ENCODE results near the gene VARS1. TPM values are rescaled to one million over a fixed set of nuclear protein-coding genes. Genes with fewer than 3 reads are reported as not detected.
"Not testable (repeated sequence)": the region's sequence is repeated elsewhere in the genome, so short reads cannot be mapped to it uniquely, and the experiment has no call there.

Gene VARS1
- total RNA-seq, 1 experiment from 2014 or later: 38.0 TPM

DNA sequence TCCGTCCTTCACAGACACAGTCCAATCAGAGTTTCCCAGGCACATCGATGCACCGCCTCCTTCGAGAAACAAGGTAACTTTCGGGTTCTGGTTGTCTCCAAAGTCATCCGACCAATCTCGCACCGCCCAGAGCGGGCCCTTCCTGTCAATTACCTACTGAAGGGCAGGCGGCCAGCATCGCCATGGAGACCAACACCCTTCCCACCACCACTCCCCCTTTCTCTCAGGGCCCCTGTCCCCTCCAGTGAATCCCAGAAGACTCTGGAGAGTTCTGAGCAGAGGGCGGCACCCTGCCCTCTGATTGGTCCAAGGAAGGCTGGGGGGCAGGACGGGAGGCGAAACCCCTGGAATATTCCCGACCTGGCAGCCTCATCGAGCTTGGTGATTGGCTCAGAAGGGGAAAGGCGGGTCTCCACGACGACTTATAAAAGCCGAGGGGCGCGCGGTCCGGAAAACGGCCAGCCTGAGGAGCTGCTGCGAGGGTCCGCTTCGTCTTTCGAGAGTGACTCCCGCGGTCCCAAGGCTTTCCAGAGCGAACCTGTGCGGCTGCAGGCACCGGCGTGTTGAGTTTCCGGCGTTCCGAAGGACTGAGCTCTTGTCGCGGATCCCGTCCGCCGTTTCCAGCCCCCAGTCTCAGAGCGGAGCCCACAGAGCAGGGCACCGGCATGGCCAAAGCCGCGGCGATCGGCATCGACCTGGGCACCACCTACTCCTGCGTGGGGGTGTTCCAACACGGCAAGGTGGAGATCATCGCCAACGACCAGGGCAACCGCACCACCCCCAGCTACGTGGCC, 31.9 kb upstream of the VARS1 start, which contains the start of gene HSPA1B:
HSPA1B (plus strand) TSS at position 453 of the 794 bp plus-strand sequence; CDS start at position 666, 213 bp downstream.
- no peaks in the 10 kb centered on the region for H3K27me3 ChIP-seq (ENCODE audit: low read length)
- H3K36me3 ChIP-seq (ENCODE audit: insufficient read depth, low read length): no peaks in the 10 kb centered on the region
- peak within 1 kb of the TSS; percentile 99 for H3K4me2 ChIP-seq (ENCODE audit: low read depth, low read length, poor library complexity, severe bottlenecking)
- no peaks in the 10 kb centered on the region for H3K9me2 ChIP-seq (replicated peaks; ENCODE audit: insufficient read depth, low read length)
- H3K9me3 ChIP-seq (ENCODE audit: low read length): no peaks in the 10 kb centered on the region
- H3K27ac ChIP-seq (ENCODE audit: low read length): peak within 1 kb of the TSS; percentile 70
- DNase-seq: peak; percentile 99
- H3K4me3 ChIP-seq (ENCODE audit: low read length): peak within 1 kb of the TSS; percentile 71
- peaks cover 34% of the 10 kb centered on the region for H3K4me1 ChIP-seq (ENCODE audit: low read length)
- peak within 1 kb of the TSS; percentile 90 for H3K9ac ChIP-seq (ENCODE audit: low read length)
- peak within 1 kb of the TSS; percentile 72 for H2AFZ ChIP-seq (ENCODE audit: low read length)
- no peaks in the 10 kb centered on the region for H4K20me1 ChIP-seq (ENCODE audit: insufficient read depth, low read depth, low read length)
- peaks cover 27% of the 10 kb centered on the region for H3K79me2 ChIP-seq (ENCODE audit: low read length)

DNA sequence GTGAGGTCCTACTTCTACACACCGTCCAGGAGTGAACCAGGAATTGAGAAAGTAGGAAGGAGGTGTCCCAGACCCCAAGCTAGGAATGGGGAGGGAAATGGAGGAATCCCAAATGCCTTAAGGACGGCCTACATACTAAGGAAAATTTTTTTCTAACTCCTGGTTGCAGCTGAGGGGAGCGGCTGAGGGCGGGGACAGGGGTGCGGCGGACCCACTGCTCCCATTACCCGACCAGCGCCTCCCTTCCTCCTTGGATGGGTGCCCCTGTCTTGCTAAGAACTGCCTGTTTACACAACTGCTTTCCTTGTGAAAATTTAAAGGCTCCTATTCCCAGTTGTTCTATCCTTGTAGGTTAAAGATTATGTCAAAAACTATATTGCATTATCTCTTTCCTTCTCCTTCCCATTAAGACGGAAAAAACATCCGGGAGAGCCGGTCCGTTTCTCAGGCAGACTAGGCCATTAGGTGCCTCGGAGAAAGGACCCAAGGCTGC, 31.3 kb upstream of the VARS1 start:
- Histone ChIP-seq H3K27me3 (ENCODE audit: low read length) (no peaks in the 10 kb centered on the region), H2AFZ (ENCODE audit: low read length) (peak overlapping the region; percentile 72), H3K4me2 (ENCODE audit: low read depth, low read length, poor library complexity, severe bottlenecking) (peak overlapping the region; percentile 99), H3K9me2 (replicated peaks; ENCODE audit: insufficient read depth, low read length) (no peaks in the 10 kb centered on the region), H3K36me3 (ENCODE audit: insufficient read depth, low read length) (no peaks in the 10 kb centered on the region), H3K79me2 (ENCODE audit: low read length) (peaks cover 30% of the 10 kb centered on the region), H3K9me3 (ENCODE audit: low read length) (no peaks in the 10 kb centered on the region), H3K27ac (ENCODE audit: low read length) (peak overlapping the region; percentile 70), H4K20me1 (ENCODE audit: insufficient read depth, low read depth, low read length) (no peaks in the 10 kb centered on the region), H3K4me1 (ENCODE audit: low read length) (peaks cover 34% of the 10 kb centered on the region), H3K9ac (ENCODE audit: low read length) (peak overlapping the region; percentile 79), H3K4me3 (ENCODE audit: low read length) (peak overlapping the region; percentile 71)
- DNase-seq: no peak

DNA sequence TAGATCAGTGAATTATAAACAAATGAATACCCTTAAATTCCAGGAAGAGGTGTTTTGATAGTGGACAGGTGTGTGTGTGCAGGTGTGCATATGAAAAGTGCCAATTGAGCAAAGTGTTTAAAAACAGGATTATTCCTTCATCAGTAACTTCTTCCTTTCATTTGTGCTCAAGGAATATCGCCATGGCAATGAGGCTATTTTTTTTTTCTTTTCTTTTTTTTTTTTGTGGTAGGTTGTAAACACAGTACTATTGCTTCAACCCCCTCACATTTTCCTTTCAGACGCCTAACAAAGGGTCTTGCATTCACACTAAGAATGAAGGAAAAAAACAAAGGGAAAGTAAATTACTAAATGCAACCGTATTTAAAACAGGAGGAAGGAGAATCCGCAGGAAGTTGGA, 30.0 kb upstream of the VARS1 start:
- Histone ChIP-seq H2AFZ (ENCODE audit: low read length) (no peak overlapping the region), H3K4me2 (ENCODE audit: low read depth, low read length, poor library complexity, severe bottlenecking) (no peak overlapping the region)

DNA sequence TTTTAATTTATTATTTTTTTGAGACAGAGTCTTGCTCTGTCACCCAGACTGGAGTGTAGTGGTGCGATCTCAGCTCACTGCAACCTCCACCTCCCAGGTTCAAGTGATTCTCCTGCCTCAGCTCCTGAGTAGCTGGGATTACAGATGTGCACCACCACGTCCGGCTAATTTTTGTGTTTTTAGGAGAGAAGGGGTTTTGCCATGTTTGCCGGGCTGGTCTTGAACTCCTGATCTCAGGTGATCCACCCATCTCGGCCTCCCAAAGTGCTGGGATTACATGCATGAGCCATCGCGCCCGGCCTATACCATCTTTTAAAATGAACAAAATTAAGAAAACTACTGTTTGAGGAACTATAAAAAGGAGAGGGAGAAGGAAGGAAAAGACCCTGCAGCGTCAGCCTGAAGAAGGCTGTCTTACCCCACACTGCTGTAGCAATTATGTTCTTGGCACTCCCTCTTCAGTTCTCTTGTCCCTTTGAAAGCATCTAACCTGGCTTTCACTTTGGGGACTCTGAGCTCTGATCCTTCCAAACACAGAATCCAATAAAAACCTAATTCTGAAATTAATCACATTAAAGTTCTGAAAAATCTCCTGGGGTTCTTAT, 28.1 kb upstream of the VARS1 start:
- not testable (repeated sequence) for H2AFZ ChIP-seq (ENCODE audit: low read length); H4K20me1 ChIP-seq (ENCODE audit: insufficient read depth, low read depth, low read length); H3K9me2 ChIP-seq (replicated peaks; ENCODE audit: insufficient read depth, low read length); DNase-seq; H3K9me3 ChIP-seq (ENCODE audit: low read length); H3K36me3 ChIP-seq (ENCODE audit: insufficient read depth, low read length); H3K4me2 ChIP-seq (ENCODE audit: low read depth, low read length, poor library complexity, severe bottlenecking); H3K9ac ChIP-seq (ENCODE audit: low read length); H3K79me2 ChIP-seq (ENCODE audit: low read length); H3K27me3 ChIP-seq (ENCODE audit: low read length); H3K27ac ChIP-seq (ENCODE audit: low read length); H3K4me3 ChIP-seq (ENCODE audit: low read length)
- peaks cover 31% of the 10 kb centered on the region for H3K4me1 ChIP-seq (ENCODE audit: low read length)

More for the DNA sequence above, 30.0 kb upstream of the VARS1 start:
- no peak overlapping the region for H3K27ac ChIP-seq (ENCODE audit: low read length)
- no peaks in the 10 kb centered on the region for H3K27me3 ChIP-seq (ENCODE audit: low read length)
- peaks cover 17% of the 10 kb centered on the region for H3K79me2 ChIP-seq (ENCODE audit: low read length)
- no peaks in the 10 kb centered on the region for H3K9me2 ChIP-seq (replicated peaks; ENCODE audit: insufficient read depth, low read length)
- H3K4me3 ChIP-seq (ENCODE audit: low read length): no peak overlapping the region
- no peak overlapping the region for H3K9ac ChIP-seq (ENCODE audit: low read length)
- H4K20me1 ChIP-seq (ENCODE audit: insufficient read depth, low read depth, low read length): no peaks in the 10 kb centered on the region
- DNase-seq: no peak
- no peaks in the 10 kb centered on the region for H3K36me3 ChIP-seq (ENCODE audit: insufficient read depth, low read length)
- H3K4me1 ChIP-seq (ENCODE audit: low read length): peaks cover 31% of the 10 kb centered on the region
- H3K9me3 ChIP-seq (ENCODE audit: low read length): no peaks in the 10 kb centered on the region

DNA sequence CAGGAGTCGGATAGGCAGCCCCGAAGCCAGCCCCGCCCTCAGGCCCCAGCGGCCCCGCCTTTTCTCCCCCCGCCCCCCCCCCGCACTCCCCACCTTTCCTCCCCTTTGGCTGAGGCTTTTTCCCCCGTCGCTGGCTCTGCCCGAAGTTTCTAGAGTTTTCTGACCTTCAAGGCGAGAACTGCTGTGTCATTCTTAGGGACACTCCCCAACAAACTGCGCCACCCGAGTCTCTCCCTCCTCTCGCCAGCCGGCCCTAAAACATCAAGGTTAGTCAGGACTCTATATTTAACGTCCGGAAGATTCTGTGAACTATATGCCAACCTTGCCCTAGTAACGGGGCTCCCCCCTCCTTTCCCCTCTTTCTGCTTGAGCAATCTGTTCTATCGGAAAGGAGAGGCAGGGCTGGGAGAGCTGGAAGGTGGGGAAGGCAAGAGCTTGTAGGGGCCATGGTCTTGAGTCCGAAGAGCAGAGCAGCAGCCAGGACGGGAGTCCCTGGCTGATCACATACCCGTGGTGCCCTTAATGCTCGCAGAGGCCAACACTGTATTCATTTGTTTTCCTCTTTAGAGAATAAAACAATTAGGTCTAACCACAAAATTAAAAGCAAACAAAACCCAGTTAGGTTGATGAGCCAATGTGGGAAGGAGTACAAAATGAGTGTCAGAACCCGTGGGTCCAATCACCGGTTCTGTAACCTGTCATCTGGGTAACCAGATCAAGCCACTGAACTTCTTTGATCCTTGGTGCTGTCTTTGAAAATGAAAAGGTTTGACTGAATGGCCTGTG, 26.7 kb upstream of the VARS1 start:
- Histone ChIP-seq H3K9ac (ENCODE audit: low read length) (peak overlapping the region; percentile 85), H3K27me3 (ENCODE audit: low read length) (no peaks in the 10 kb centered on the region), H2AFZ (ENCODE audit: low read length) (peak overlapping the region; percentile 98), H3K79me2 (ENCODE audit: low read length) (peaks cover 3% of the 10 kb centered on the region; the same call in 1 of the 2 replicates), H3K27ac (ENCODE audit: low read length) (peak overlapping the region; percentile 69), H3K4me2 (ENCODE audit: low read depth, low read length, poor library complexity, severe bottlenecking) (peak overlapping the region; percentile 100), H3K9me2 (replicated peaks; ENCODE audit: insufficient read depth, low read length) (no peaks in the 10 kb centered on the region), H3K9me3 (ENCODE audit: low read length) (no peaks in the 10 kb centered on the region), H3K4me3 (ENCODE audit: low read length) (peak overlapping the region; percentile 89), H3K4me1 (ENCODE audit: low read length) (peaks cover 31% of the 10 kb centered on the region), H4K20me1 (ENCODE audit: insufficient read depth, low read depth, low read length) (no peaks in the 10 kb centered on the region), H3K36me3 (ENCODE audit: insufficient read depth, low read length) (no peaks in the 10 kb centered on the region)
- peak; percentile 84 for DNase-seq

DNA sequence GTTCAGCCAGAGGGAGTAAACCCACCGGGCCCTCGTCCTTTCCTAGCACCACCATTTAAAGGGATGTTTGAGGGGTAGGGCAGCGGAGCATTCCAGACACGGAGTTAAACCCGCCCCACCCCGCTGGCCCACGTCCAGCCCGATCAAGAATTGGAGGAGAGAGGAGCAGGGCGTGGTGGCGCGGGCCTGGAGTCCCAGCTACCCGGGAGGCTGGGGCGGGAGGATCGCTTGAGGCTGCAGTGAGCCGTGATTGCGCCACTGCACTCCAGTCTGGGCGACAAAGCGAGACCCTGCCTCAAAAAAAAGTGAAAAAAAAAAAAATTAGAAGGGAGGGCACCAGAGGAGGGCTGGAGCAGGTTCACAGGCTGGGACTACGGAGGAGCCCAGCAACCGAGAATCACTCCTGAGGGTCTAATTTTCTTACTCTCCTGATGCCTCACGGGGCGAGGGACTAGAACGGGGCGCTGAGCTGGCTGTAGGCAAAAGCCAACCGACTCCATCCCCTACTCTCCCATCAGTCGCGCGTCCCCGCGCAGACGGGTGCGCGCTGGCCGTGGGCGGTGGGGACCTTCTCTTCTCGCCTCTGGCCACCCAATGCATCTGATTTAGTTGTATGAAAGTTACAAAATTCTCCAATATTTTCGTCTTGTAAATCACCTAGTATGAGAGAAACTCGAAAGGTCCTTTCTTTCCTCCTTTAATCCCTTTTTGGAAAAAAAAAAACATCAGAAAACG, 25.9 kb upstream of the VARS1 start:
- H3K4me3 ChIP-seq (ENCODE audit: low read length): peak overlapping the region; percentile 89
- H3K79me2 ChIP-seq (ENCODE audit: low read length): peaks cover 3% of the 10 kb centered on the region; the same call in 1 of the 2 replicates
- H3K9me3 ChIP-seq (ENCODE audit: low read length): no peaks in the 10 kb centered on the region
- peak overlapping the region; percentile 100 for H3K4me2 ChIP-seq (ENCODE audit: low read depth, low read length, poor library complexity, severe bottlenecking)
- H3K9me2 ChIP-seq (replicated peaks; ENCODE audit: insufficient read depth, low read length): no peaks in the 10 kb centered on the region
- H3K27ac ChIP-seq (ENCODE audit: low read length): peak overlapping the region; percentile 69; the same call in 1 of the 2 replicates
- H3K9ac ChIP-seq (ENCODE audit: low read length): peak overlapping the region; percentile 85
- peaks cover 28% of the 10 kb centered on the region for H3K4me1 ChIP-seq (ENCODE audit: low read length)
- H4K20me1 ChIP-seq (ENCODE audit: insufficient read depth, low read depth, low read length): no peaks in the 10 kb centered on the region
- H3K27me3 ChIP-seq (ENCODE audit: low read length): no peaks in the 10 kb centered on the region
- no peaks in the 10 kb centered on the region for H3K36me3 ChIP-seq (ENCODE audit: insufficient read depth, low read length)
- peak; percentile 82 for DNase-seq
- peak overlapping the region; percentile 82 for H2AFZ ChIP-seq (ENCODE audit: low read length)

DNA sequence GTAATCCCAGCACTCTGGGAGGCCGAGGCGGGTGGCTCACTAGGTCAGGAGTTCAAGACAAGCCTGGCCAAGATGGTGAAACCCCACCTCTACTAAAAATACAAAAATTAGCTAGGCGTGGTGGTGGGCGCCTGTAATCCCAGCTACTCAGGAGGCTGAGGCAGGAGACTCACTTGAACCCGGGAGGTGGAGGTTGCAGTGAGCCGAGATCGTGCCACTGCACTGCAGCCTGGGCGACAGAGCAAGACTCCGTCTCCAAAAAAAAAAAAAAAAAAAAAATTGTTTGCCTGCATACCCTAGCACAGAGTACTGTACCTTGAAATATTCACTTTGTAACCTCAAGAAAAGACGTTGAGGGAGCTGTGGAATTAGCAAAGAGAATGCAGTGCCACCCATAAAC, 24.8 kb upstream of the VARS1 start:
- H3K27me3 ChIP-seq (ENCODE audit: low read length); H3K9me3 ChIP-seq (ENCODE audit: low read length); H4K20me1 ChIP-seq (ENCODE audit: insufficient read depth, low read depth, low read length); DNase-seq; H3K79me2 ChIP-seq (ENCODE audit: low read length); H2AFZ ChIP-seq (ENCODE audit: low read length); H3K36me3 ChIP-seq (ENCODE audit: insufficient read depth, low read length); H3K27ac ChIP-seq (ENCODE audit: low read length); H3K9me2 ChIP-seq (replicated peaks; ENCODE audit: insufficient read depth, low read length); H3K4me2 ChIP-seq (ENCODE audit: low read depth, low read length, poor library complexity, severe bottlenecking); H3K9ac ChIP-seq (ENCODE audit: low read length); H3K4me3 ChIP-seq (ENCODE audit: low read length): not testable (repeated sequence)
- peaks cover 21% of the 10 kb centered on the region for H3K4me1 ChIP-seq (ENCODE audit: low read length)

Measured in Karpas-422 (cell line).